HG03025 (cell line): ENCODE data around the gene DACT3.
A peak's percentile ranks its signal among the peaks of the same experiment; 100 is the strongest.

Experiments
- ATAC-seq: cut with Tn5 transposase; IDR thresholded peaks from one replicate; pipeline ENCODE4 v1.9.1; 2021; ENCODE audit warnings: mild to moderate bottlenecking, moderate library complexity; ENCODE audit not compliant: unreplicated experiment, low FRiP score

The DACT3 gene

GRCh38 chr19:46600384-46601317 is 60.3 kb downstream of the DACT3 start:
- ATAC-seq, result peak; percentile 78

GRCh38 chr19:46599716-46600373 is 61.1 kb downstream of the DACT3 start:
- ATAC-seq, result no peak

GRCh38 chr19:46598372-46598917 is 62.5 kb downstream of the DACT3 start:
- no peak for ATAC-seq
